B cell (primary cell): ENCODE results near the gene ABCA1. TPM values are rescaled to one million over a fixed set of nuclear protein-coding genes. Genes with fewer than 3 reads are reported as not detected.

Experiments used
- ATAC-seq: fragments of 200-7000 bp; cut with Tn5 transposase; one replicate; pipeline ENCODE4 v1.10.0; 2021; ENCODE audit warnings: low read depth, mild to moderate bottlenecking, moderate number of reproducible peaks, moderate library complexity
- CTCF ChIA-PET: fragments of 350-600 bp; sonication (Branson Sonifier 250); formaldehyde crosslinking; loops from one replicate; lab custom pipeline; 2021; ENCODE audit warnings: antibody characterized with exemption, inconsistent platforms; lab: Charles Lee
- POLR2A ChIA-PET: fragments of 350-600 bp; sonication (Branson Sonifier 250); formaldehyde crosslinking; loops from one replicate; lab custom pipeline; 2021; ENCODE audit warnings: antibody characterized with exemption; lab: Charles Lee
- DNase-seq: peaks from one replicate; pipeline ENCODE4 v3.0.0; 2013
- H2AFZ ChIP-seq: 2 replicates; pipeline ENCODE4 v1.6.1; 2012; ENCODE audit warnings: mild to moderate bottlenecking, low read depth, low read length; ENCODE audit not compliant: insufficient read depth, poor library complexity, severe bottlenecking
- H3K27ac ChIP-seq, 2 donors: 1 replicate in 1 of 2; 2 replicates in 1 of 2; pipeline ENCODE4 v1.5.1; 2012 to 2013; ENCODE audit warnings: low read length in 2 of 2, mild to moderate bottlenecking in 2 of 2, moderate library complexity in 1 of 2
- H3K27me3 ChIP-seq, 4 experiments: fragments of 200-600 bp in 1 of 4; sonication (generic) in 1 of 4; replicated peaks in 1 of 4; 1 replicate in 2 of 4; 2 replicates in 2 of 4; pipeline versions ENCODE4 v1.6.1 to v1.7.0; 2013 to 2016; ENCODE audit warnings: low read length in 3 of 4, mild to moderate bottlenecking in 2 of 4, mixed read lengths in 1 of 4, moderate library complexity in 1 of 4; ENCODE audit not compliant: insufficient read depth in 4 of 4, control insufficient read depth in 3 of 4; ENCODE audit errors: control extremely low read depth in 1 of 4
- H3K36me3 ChIP-seq, 2 experiments: replicated peaks in 1 of 2; 1 replicate in 1 of 2; 2 replicates in 1 of 2; pipeline versions ENCODE4 v1.6.1 to v1.7.1; 2013; ENCODE audit warnings: low read length in 1 of 2; ENCODE audit not compliant: insufficient read depth in 2 of 2, control insufficient read depth in 1 of 2; ENCODE audit errors: control extremely low read depth in 1 of 2, extremely low read depth in 1 of 2
- H3K4me1 ChIP-seq, 2 donors: fragments of 200-600 bp in 1 of 2; sonication (generic) in 1 of 2; 1 replicate in 1 of 2; 2 replicates in 1 of 2; pipeline versions ENCODE4 v1.5.1 to v1.6.1; 2013 to 2017; ENCODE audit warnings: low read length in 2 of 2; ENCODE audit not compliant: control insufficient read depth in 2 of 2, insufficient read depth in 2 of 2
- H3K4me2 ChIP-seq: replicated peaks from 2 replicates; pipeline ENCODE3; 2012; ENCODE audit warnings: mild to moderate bottlenecking, low read depth, low read length; ENCODE audit not compliant: poor library complexity, severe bottlenecking
- H3K4me3 ChIP-seq, 5 experiments: fragments of 200-600 bp in 1 of 5; sonication (generic) in 1 of 5; 1 replicate in 3 of 5; 2 replicates in 2 of 5; pipeline versions ENCODE4 v1.5.1 to v1.7.0; 2011 to 2016; ENCODE audit warnings: low read length in 4 of 5, mild to moderate bottlenecking in 4 of 5, low read depth in 2 of 5, control low read depth in 1 of 5, moderate library complexity in 1 of 5; ENCODE audit not compliant: insufficient read depth in 1 of 5; ENCODE audit errors: control extremely low read depth in 1 of 5, extremely low read depth in 1 of 5
- H3K79me2 ChIP-seq: fragments of 200-600 bp; sonication (generic); one replicate; pipeline ENCODE4 v1.6.0; 2016; ENCODE audit warnings: low read length; ENCODE audit not compliant: control insufficient read depth, insufficient read depth
- H3K9ac ChIP-seq: fragments of 200-600 bp; sonication (generic); 2 replicates; pipeline ENCODE4 v1.6.1; 2017; ENCODE audit warnings: mild to moderate bottlenecking, low read length, moderate library complexity
- H3K9me3 ChIP-seq, 3 donors: one replicate each; pipeline versions ENCODE4 v1.6.1 to v1.7.1; 2013; ENCODE audit warnings: low read length in 2 of 3; ENCODE audit not compliant: control insufficient read depth in 2 of 3, insufficient read depth in 1 of 3; ENCODE audit errors: control extremely low read depth in 1 of 3
- H4K20me1 ChIP-seq: 2 replicates; pipeline ENCODE4 v1.6.0; 2012; ENCODE audit warnings: mild to moderate bottlenecking, low read length; ENCODE audit not compliant: insufficient read depth, control insufficient read depth, poor library complexity, severe bottlenecking
- H3K27ac Mint-ChIP-seq: one replicate; pipeline ENCODE4 v1.8.0; 2021; ENCODE audit warnings: mixed read lengths
- H3K27me3 Mint-ChIP-seq: one replicate; pipeline ENCODE4 v1.8.0; 2021; ENCODE audit warnings: mixed read lengths
- H3K4me1 Mint-ChIP-seq: one replicate; pipeline ENCODE4 v1.8.0; 2021; ENCODE audit warnings: mixed read lengths
- H3K4me3 Mint-ChIP-seq: one replicate; pipeline ENCODE4 v1.8.0; 2021; ENCODE audit warnings: mixed read lengths
- H3K9me3 Mint-ChIP-seq: one replicate; pipeline ENCODE4 v1.8.0; 2022; ENCODE audit warnings: mixed read lengths; ENCODE audit not compliant: insufficient read depth
- EZH2 ChIP-seq: IDR thresholded peaks from 2 replicates; pipeline ENCODE4 v1.6.1; 2012; ENCODE audit warnings: borderline replicate concordance, low read depth, mild to moderate bottlenecking, moderate library complexity, low read length; ENCODE audit not compliant: insufficient read depth, poor library complexity, severe bottlenecking
- WGBS: methylation state at CpG from one replicate; pipeline ENCODE4 v1.1.5; 2013; ENCODE audit warnings: missing lambda C conversion rate; ENCODE audit not compliant: insufficient coverage; 5-methylcytosine and 5-hydroxymethylcytosine counted together
- intact Hi-C: fragments of 100-400 bp; cut with micrococcal nuclease; formaldehyde crosslinking; loops from one replicate; pipeline ENCODE4 v1.10.0; 2022
- polyA plus RNA-seq: library from polyadenylated mRNA; depleted of rRNA; stranded (reverse); fragments of >200 nt; gene quantifications from 2 replicates; pipeline ENCODE4 v1.2.3, GENCODE V29; 2012
- total RNA-seq, 2 donors: library from RNA; stranded (reverse); fragments of 120-200 nt in 1 of 2; gene quantifications; 1 replicate in 1 of 2; 2 replicates in 1 of 2; pipeline versions ENCODE4 v1.2.3 to v1.2.4, GENCODE V29; 2013 to 2022
- TF ChIP-seq, protein P1 (sequence below): fragments of 200-600 bp; IDR thresholded peaks from one replicate; pipeline ENCODE4 v1.8.0; 2022; ENCODE audit warnings: antibody characterized with exemption, mild to moderate bottlenecking

Gene ABCA1
- total and polyA plus RNA-seq, 2 donors (not counting 1 experiment from before 2014, with no cell fraction given): 5.2 to 24.0 TPM

DNA sequence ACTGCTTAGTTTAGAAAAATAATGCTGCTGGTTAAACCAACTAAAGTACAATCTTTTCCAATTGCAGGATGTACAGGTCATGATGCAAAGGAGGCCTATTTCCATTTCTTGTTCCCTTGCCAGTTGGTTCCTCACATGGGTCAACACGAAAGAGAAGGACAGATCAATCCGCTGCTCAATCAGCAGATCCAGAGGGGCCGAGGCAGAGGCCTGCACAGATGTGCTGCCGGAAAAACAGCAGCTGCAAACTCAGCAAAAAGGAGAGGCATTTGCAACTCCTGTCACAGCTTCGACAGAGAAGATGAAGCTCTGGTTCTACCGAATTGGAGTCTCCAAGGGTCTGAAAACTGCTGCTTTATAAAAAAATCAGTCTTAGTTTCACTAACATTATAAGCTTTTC lies 94.3 kb downstream of the ABCA1 start:
- no peaks in the 10 kb centered on the region for H3K79me2 ChIP-seq
- H3K4me3 Mint-ChIP-seq: no peak overlapping the region

DNA sequence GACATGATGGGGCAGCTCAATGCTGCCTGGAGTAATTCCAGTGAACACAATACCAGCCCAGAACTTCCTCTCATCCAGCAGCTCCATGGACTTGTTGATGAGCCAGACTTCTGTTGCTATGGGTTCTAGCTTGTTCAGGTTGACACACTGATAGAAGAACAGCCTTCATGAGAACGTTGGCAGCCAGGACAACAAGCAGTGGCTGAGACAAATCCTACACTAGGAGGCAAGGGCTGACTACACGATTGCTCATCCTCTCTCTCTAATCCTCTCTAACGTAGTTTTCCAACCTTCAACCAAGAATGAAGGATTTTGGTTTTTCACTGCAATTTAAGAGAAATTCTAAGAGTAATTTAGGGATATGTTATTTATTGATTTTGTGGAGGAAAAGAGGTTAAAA lies 96.3 kb downstream of the ABCA1 start:
- H3K4me3 Mint-ChIP-seq: no peak overlapping the region
- no peak overlapping the region for H3K27ac ChIP-seq
- peaks cover 2 to 85% of the 10 kb centered on the region in 2 experiments for H3K36me3 ChIP-seq
- intact Hi-C loops: no loop called here
- TF ChIP-seq EZH2: no peak
- TF ChIP-seq, protein P1, sequence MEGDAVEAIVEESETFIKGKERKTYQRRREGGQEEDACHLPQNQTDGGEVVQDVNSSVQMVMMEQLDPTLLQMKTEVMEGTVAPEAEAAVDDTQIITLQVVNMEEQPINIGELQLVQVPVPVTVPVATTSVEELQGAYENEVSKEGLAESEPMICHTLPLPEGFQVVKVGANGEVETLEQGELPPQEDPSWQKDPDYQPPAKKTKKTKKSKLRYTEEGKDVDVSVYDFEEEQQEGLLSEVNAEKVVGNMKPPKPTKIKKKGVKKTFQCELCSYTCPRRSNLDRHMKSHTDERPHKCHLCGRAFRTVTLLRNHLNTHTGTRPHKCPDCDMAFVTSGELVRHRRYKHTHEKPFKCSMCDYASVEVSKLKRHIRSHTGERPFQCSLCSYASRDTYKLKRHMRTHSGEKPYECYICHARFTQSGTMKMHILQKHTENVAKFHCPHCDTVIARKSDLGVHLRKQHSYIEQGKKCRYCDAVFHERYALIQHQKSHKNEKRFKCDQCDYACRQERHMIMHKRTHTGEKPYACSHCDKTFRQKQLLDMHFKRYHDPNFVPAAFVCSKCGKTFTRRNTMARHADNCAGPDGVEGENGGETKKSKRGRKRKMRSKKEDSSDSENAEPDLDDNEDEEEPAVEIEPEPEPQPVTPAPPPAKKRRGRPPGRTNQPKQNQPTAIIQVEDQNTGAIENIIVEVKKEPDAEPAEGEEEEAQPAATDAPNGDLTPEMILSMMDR: no peak
- ChIA-PET CTCF (no interaction called here), POLR2A (no interaction called here)
- H3K4me1 Mint-ChIP-seq: peaks cover 3% of the 10 kb centered on the region
- no peaks in the 10 kb centered on the region for H3K4me1 ChIP-seq
- 100% methylated on average over 1 of the region's 3 CpGs for WGBS
- H3K27me3 Mint-ChIP-seq: no peaks in the 10 kb centered on the region
- no peaks in the 10 kb centered on the region for H3K9me3 Mint-ChIP-seq
- no peaks in the 10 kb centered on the region for H3K79me2 ChIP-seq
- H3K9me3 ChIP-seq: no peaks in the 10 kb centered on the region
- H4K20me1 ChIP-seq: no peaks in the 10 kb centered on the region
- no peak overlapping the region for H3K4me2 ChIP-seq
- H2AFZ ChIP-seq: no peak overlapping the region
- ATAC-seq (no peak), DNase-seq (no peak)
- no peak overlapping the region for H3K9ac ChIP-seq
- no peaks in the 10 kb centered on the region for H3K27me3 ChIP-seq
- no peak overlapping the region for H3K27ac Mint-ChIP-seq
- no peak overlapping the region for H3K4me3 ChIP-seq

More for the DNA sequence above, 94.3 kb downstream of the ABCA1 start:
- Histone ChIP-seq H3K27me3 (no peaks in the 10 kb centered on the region), H2AFZ (no peak overlapping the region), H3K9me3 (no peaks in the 10 kb centered on the region), H3K36me3 (peaks cover 0 to 77% of the 10 kb centered on the region in 2 experiments), H4K20me1 (no peaks in the 10 kb centered on the region), H3K4me2 (no peak overlapping the region), H3K4me1 (no peaks in the 10 kb centered on the region), H3K27ac (no peak overlapping the region), H3K4me3 (no peak overlapping the region), H3K9ac (no peak overlapping the region)
- Mint-ChIP-seq H3K27ac (no peak overlapping the region), H3K9me3 (no peaks in the 10 kb centered on the region), H3K27me3 (no peaks in the 10 kb centered on the region), H3K4me1 (peaks cover 3% of the 10 kb centered on the region)
- ATAC-seq: no peak
- TF ChIP-seq EZH2: no peak
- TF ChIP-seq, protein P1: no peak
- 98% methylated on average over 5 of the region's 6 CpGs for WGBS
- DNase-seq: no peak
- intact Hi-C loops: no loop called here
- CTCF ChIA-PET: no interaction called here
- POLR2A ChIA-PET: no interaction called here
